GM21367 (cell line): Measurements from ENCODE around the gene BPHL.
"Not testable (repeated sequence)": the region's sequence is repeated elsewhere in the genome, so short reads cannot be mapped to it uniquely, and the experiment has no call there.

Experiments
- ATAC-seq: cut with Tn5 transposase; IDR thresholded peaks from one replicate; pipeline ENCODE4 v1.9.1; 2021; ENCODE audit not compliant: unreplicated experiment

BPHL gene

DNA sequence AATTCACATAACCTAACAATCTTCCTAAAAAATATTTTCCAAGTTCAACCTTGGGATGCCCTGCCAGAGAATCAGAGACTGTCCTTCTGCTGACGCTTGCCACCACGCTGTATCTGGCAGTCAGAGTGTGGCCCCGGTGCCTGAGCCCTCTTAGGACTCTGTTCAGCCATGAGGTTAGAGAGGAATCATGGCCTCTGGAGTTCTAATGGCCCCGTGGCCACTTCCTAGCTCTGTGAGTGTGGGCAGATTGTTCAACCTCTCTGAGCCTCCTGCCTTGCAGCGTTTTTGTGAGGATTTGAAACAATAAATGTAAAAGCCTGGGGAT lies 2.2 kb downstream of the BPHL start:
- ATAC-seq: no peak

DNA sequence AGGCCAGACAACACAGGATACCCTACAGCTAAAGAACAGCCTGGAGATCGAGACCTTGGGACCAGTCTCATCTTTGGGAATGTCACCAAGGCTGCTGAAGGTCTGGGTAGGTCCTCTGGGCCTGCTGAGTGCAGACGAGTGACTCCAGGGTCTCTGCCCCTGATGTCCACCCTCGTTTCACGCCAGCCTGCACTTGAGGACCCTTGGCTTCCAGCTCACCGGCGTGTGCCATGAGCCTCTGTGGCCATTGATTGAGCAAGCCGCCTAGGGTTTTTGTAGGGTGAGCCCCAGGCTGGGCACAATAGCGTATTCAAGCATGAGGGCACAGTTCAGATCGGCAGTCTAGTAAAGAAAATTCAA lies 4.3 kb downstream of the BPHL start:
- ATAC-seq: no peak

DNA sequence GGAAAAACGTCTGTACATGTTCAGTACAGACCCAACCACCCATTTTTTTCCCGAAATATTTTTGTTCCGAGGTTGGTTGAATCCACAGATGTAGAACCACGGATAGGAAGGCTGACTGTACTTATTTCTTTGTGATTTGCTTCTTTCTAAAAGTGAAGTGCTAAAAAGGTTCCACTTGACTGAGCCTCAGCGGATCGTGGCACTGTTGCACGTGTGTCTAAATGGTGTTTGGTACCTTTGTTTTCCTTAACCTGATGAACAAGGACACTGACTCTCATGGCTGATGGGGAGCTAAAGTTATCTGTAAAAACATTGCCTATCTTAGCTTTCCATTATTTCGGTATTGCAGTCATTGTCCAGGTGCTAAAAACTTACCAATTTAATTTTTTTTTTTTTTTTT lies 6.2 kb downstream of the BPHL start:
- no peak for ATAC-seq

DNA sequence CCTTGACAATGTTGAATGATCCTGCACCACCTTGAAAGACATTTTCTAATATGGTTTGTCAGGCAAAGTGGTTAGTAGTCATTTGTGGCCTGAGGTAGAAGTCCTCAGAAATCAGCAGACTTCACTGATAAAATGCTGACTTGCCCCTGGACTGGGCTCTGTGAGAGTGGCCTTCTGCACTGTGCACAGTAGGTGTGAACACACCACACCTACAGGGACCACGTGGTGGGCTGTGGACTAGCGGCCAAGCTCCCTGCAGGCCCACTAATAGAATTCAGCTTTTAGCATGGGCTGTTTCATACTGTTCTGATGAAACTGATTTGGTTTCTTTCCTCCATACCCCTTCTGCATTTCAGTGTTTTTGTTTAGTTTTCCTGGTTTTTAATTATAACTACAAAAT lies 7.3 kb downstream of the BPHL start:
- ATAC-seq: no peak

DNA sequence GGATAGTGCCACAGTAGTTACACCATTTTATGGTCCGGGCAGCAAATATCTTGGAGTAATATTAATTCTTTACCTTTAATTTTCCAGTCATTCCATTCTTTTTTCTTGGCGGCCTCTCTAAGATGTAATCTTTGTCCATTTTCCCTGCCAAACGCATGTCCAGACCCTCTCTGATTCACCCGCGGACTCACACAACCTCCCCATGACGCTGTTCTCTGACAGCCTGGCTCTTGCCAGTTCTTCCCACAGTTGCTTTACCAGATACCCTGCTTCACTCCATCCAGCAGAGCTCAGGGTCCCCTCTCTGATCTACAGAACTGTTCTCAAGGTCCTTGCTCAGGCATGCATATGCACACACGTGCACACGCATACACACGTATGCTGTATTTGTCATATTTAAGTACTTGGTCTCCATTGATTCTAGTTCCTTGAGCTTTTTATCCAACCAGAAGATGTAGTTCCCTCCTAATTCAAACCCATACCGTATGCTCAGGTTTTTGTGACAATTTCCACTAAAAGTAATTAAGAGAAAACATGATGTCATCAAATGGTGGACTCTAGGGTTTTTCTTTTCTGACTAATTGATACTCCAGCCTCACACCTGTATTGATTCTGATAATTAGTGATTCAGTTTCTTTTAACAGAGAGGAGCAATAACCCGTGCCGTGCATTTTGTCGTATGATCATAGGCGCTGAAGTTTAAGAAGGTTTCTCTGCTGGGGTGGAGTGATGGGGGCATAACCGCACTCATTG lies 10.0 kb downstream of the BPHL start:
- ATAC-seq: no peak

DNA sequence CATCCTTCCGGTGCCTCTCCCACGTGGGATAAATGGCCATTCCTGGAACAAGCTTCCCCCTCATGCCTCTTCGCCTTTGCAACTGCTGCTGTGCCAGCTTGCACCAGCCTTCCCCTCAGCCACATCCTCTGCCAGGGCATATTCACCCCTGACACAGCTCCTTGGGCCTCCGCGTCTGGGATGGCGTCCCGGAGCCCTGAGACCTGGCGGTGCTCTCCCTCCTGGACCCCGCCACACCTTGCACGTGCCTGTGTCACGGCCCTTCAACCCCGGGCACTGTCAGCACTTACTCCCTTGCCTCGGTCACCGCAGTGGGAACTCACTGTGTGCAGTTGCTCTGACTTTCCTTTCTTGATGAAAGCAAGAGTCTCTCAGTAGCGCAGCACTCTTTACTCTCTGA lies 13.2 kb downstream of the BPHL start:
- ATAC-seq: no peak

DNA sequence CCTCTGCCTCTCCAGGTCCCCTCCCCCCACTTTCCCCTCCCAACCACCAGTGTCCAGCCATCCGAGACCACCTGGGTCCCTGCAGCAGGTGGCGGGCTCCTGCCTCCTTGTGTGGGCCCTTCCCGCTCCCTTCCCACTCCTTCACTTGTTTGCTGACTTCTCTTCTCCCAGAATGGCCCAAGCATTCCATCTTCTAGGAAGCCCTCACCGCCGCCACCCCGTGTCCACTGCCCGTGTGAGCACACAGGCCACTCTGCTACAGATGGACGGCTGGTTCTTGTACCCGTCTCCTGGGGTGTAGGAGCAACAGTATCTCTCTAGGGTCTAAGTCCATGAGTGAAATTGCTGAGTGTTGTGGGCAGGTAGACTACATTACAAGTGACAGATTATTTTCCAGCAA lies 15.0 kb downstream of the BPHL start:
- ATAC-seq: no peak

DNA sequence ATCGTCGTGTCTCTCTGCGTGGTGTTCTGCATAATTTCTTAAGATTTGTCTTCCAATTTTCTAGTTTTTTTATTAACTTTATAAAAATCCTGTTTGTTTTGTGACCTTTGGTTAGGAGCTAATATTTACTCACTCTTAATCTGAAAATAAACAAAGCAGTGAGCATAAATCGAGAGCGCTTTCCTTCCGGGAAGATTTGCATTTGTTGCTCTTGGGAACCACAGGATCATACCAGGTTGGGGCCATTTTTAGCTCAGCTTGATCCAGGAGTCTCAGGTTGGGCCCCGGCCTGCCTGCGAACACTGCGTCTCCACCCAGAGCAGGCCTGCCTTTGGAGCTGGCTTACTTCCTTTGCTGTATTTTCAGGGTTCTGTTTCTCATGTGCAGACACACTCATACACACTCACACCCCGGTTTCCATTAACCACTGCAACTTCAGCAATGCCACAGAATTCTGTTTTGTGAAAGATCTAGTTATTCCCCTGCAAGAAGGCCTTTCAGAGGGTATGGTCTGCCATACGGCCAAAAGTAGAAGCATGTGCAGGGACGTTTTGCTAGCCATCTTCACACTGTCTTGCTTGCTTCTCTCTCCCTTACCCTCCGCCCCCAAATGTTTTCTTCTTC lies 17.3 kb downstream of the BPHL start:
- ATAC-seq: no peak

DNA sequence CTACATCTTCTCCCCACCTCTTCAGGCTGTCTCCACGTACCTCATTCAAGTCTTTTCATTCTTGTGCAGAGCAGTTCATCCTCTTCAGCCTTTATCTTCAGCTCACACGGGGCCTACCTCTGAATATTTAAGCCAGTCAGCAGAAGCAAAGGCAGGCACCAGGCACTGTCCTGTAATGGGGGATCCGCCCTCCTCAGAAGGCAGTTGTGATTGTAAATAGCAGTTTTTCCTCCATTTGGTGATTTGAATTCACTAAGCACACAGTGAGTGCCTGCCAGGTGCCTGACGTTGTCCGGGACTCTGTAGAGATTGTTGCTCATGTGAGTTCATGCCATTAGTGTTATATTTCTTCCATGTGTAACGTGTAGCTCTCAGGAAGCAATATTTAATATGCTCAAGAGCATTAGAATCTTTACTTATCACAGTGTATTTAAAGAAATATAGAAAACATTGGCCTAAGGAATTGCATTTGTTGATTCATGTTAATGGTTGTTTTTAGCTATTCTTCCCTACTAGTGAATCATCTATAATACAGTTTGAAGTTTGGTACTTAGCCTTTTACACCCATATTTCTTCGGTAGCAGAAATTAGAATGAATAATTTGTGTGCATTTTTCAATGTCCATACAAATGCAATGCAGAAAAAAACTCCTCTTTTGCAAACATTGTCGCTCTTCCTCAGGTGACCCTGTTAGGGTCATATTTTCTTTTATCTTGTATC lies 17.9 kb downstream of the BPHL start:
- ATAC-seq: no peak

DNA sequence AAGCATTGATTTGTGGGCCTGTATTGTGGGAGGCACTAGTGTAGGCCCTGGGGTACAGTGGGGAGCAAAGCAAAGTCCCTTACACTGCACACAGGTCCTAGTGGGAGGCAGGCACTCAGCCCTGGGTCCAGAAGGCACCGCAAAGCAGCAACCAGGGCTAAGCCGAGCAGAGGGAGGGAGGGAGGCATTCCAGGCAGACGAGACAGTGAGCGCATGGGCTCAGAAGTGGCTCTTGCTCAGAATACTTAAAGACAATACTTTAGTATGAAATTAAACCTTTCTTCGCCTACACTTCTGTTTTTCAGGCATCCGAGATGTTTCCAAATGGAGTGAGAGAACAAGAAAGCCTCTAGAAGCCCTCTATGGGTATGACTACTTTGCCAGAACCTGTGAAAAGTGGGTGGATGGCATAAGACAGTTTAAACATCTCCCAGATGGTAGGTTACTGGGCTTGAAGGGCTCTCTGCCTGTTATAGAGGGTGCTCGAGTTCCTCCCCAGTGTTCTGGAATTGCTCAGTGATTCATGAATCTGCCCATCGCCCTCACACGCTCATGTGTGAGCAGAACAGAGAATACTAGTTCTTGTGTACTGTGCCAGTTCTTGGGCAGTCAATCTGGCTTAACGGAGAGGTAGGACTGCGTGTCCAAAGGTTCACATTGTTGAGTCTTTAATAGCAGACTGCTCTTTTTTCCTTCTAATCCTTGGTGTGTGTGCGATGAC lies 18.7 kb downstream of the BPHL start:
- no peak for ATAC-seq

DNA sequence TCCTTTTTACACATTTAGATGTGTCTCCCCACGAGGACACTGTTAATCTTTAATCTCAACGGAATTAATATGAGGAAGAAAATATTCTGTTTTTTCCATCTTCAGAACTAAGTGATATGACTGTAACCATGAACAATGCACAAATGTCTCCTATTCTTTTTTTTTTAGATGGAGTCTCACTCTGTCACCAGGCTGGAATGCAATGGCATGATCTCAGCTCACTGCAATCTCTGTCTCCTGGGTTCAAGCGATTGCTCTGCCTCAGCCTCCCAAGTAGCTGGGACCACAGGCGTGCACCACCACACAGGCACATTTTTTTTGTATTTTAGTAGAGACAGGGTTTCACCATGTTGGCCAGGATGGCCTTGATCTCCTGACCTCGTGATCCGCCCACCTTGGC lies 19.4 kb downstream of the BPHL start:
- not testable (repeated sequence) for ATAC-seq

DNA sequence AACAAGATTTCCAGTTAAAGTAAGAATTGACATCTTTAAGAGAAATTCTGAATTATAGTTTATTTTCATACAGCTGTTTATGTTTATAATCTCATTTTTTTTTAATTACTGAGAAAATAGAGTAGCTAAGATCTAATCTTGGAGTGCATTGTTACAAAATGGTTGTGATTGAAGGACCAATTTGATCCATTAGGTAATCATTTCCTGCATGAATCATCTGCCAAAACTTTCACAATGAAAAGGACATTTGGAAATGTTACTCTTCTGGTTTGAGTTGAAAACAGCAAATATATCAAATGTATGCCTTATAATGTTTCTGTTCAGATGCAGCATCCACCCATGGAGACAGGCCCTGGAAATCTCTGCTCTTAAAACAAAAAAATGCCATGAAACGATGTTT lies 19.8 kb downstream of the BPHL start:
- no peak for ATAC-seq

DNA sequence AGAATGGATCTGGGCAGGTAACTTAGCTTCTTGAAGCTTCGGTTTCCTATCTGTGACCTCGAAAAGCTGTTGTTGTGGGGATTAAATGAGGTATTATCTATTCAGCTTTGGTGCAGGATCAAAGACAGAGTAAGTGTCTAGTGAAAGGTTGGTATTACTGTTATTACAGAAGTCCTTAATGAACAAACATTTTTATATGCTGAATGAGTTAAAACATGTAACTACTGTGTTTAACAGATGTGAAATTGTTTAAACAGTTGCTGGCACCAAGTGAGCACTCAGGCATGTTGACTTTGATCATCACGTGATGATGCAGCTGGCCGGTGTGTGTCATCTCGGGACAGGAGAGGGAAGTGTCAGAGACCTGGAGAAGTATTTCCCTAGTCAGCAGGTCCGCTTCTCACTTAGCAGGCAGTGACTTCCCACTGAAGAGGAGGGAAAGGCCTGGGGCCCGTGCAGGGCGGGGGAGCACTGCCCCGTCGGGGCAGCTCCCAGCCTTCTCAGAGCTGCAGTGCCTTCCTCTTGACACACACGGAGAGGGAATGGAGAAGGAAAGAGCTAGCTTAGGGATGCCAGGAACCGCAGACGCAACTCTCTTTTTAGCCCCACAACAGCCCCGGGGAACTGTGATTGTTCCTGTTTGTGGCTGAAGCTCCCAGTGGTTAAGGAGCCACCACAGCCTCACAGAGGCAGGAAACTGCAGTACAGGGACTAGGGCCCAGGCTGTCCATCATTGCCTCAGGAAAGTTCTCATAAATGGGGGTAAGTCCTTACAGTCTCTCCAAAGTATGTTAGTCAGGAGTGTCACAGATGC lies 20.8 kb downstream of the BPHL start:
- no peak for ATAC-seq

DNA sequence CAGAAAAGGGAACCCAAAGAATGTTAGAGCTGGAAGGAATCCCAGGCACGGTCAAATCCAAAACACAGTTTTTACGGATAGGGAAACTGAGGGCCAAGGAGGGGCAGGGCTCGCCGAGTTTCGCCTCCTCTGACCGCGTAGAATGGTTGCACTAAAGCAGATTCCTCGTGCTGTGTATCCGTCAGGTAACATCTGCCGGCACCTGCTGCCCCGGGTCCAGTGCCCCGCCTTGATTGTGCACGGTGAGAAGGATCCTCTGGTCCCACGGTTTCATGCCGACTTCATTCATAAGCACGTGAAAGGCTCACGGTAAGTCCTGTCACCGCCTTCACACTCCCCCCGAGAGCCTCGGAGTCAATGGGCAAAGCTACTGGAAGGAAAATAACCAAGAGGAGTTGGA lies 21.7 kb downstream of the BPHL start:
- ATAC-seq: no peak

DNA sequence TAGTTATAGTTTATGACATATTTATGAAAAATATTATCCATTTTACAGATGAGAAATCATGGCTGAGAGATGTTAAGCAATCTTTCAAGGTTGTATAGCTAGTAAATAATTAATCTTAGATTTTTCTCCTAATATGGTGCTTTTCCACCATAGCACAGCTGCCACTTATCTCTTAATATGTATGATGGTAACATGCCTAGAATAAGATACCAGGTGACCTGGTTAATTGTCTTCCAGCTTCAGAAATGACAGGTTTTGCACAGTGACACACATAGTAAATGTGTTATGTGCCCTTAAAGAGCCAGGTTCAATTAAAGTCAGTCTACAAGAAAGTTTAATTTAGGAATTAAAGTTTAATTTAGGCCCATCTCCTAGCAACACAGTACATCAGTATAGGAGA lies 24.0 kb downstream of the BPHL start:
- ATAC-seq: no peak

DNA sequence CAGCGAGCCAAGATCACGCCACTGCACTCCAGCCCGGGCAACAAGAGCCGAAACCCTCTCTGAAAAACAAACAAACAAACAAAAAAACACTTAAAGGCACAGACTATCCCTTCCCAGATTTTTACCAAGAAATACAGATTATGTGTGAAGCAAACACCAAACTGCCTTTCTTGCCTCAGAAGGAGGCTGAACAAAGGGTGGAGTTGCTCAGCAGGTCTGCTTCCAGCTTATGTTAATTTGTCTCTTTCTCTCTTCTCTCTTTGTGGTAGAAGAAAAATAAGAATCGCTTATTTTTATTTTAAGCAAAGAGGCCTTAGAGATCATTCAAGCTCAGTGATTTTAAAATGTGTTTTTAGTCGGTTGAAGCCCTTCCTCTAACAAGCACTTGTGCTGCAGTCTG lies 24.6 kb downstream of the BPHL start:
- no peak for ATAC-seq

DNA sequence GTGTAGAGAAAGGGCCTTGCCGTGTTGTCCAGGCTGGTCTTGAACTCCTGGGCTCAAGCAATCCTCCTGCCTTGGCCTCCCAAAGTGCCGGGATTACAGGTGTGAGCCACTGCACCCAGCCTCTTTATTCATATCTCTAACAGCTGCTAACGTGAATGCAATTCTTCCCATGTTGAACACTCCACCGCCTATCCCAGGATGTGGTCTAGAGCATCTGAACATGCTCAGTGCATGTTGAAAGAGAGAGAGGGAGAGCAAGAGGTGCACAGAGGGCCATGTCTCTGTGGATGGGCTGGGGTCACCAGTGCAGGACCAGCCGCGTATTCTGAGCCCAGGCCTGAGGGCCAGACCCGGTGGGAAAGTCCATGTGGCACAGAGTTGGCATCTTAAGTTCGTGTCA lies 26.1 kb downstream of the BPHL start:
- ATAC-seq: no peak

DNA sequence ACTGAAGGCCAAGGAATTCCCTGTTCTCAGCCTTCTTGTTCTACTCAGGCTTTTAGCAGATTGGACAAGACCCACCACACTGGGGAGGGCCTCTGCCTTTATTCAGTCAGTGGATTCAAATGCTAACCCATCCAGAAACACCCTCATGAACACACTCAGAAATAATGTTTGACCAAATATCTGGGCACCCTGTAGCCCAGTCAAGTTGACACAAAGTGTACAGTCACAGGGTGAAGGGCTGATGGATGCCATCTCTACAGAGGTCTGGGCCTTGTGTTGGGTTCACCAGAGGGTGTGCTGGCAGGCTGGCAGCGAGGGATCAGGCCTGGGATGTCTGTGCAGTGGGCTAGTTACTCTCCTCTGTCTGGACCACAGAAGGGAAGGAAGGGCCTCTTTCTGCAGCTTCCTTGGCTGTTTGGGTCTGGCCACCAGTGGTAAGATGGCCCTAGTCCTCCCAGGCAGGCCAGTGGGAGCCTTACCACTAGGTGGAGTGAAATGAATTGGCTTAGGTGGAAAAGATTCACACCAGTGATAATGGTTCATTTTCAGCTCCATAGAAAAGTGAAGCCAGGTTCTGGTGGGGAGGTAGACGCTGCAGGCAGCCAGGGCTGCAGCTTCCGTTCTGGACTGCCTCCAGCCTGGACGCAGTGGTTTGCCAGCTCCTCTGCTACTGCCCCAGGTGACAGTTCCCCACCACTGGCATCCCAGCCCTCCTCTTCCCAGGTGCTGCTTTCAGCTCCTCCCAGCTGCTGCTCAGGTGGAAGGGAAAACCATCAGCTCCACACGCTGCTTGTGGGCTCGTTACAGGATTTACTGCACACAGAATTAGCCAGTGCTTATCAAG lies 29.6 kb downstream of the BPHL start:
- no peak for ATAC-seq

DNA sequence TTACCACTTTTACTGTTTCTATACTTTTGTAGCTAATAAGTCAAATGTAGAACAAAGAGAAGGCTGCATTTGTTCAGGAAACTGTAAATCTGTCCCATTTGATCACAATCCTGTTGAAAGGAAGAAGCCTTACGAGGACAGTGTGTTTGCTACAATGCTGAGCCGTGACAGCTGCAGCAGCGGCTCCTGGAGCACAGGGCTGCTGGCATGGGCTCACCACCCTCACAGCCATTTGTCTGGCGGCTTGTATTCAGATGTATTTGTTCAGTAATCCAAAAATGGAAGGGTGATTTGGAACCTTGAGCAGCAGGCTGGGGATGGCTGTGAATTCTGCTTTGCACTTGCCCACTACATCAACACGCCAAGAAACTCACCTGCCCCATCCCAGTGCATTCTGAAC lies 33.2 kb downstream of the BPHL start:
- no peak for ATAC-seq

DNA sequence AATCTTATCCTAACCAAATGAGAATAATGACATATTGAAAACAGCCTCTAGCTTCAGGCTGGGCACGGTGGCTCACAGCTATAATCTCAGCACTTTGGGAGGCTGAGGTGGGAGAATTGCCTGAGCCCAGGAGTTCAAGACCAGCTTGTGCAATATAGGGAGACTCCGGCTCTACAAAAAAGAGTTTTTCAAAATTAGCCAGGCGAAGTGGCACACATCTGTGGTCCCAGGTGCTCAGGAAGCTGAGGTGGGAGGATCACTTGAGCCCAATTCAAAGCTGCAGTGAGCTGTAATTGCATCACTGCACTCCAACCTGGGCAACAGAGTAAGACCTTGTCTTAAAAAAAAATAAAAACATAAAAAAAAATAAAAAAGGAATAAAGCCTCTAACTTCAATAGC lies 34.2 kb downstream of the BPHL start:
- ATAC-seq: no peak
